Measurements from ENCODE around the gene GRIN2C. TPM values are rescaled to one million over a fixed set of nuclear protein-coding genes. Genes with fewer than 3 reads are reported as not detected.

The GRIN2C gene
- total and polyA plus RNA-seq, 2 donors (not counting 1 experiment from before 2014, with no cell fraction given): 0.03 TPM; not detected in 1

DNA sequence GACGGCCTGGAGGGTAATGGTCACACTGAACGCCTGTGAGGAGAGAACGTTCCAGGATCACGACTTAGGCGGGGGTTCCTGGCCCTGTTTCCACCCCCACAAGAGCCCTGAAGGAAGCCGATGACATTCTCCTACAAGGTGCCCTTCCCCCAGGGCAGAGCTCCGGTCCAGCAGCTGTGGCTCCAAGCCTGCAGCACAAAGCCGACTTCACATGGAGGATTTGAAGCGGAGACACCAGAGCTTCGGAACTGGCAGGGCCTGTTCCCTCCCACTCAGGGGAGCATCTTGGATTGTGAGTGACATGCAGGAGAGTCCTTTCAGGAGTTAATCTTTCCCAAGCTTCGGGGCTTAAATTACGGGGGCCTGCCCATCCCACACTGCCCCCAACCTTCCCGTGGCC lies 28.8 kb upstream of the GRIN2C start:
- H2AFZ ChIP-seq (ENCODE audit: insufficient read depth, low read depth, low read length, poor library complexity, severe bottlenecking): no peak overlapping the region
- WGBS (ENCODE audit: insufficient coverage): 83% methylated on average over 13 of the region's 13 CpGs
- intact Hi-C loops (cut with micrococcal nuclease): no loop called here
- ChIA-PET POLR2A (no interaction called here), CTCF (interaction anchor here (1.2 kb wide), 1 partner anchor 26 kb away, joined by 3 read pairs; no protein-coding TSS in a partner anchor)
- no peaks in the 10 kb centered on the region for H3K9me3 ChIP-seq (ENCODE audit: control extremely low read depth in 1 of 3, control insufficient read depth in 2 of 3, insufficient read depth in 1 of 3, low read length in 2 of 3)
- no peak overlapping the region for H3K4me2 ChIP-seq (replicated peaks; ENCODE audit: low read depth, low read length, poor library complexity, severe bottlenecking)
- no peaks in the 10 kb centered on the region for H3K4me1 Mint-ChIP-seq
- H3K27ac Mint-ChIP-seq: no peak overlapping the region
- no peaks in the 10 kb centered on the region for H4K20me1 ChIP-seq (ENCODE audit: control insufficient read depth, insufficient read depth, low read length, poor library complexity, severe bottlenecking)
- no peak overlapping the region for H3K4me3 Mint-ChIP-seq
- no peak overlapping the region for H3K4me3 ChIP-seq (ENCODE audit: control extremely low read depth in 1 of 5, extremely low read depth in 1 of 5, insufficient read depth in 1 of 5, low read depth in 2 of 5, low read length in 4 of 5)
- no peak for DNase-seq
- H3K27ac ChIP-seq (ENCODE audit: low read length in 2 of 2): no peak overlapping the region
- H3K36me3 ChIP-seq (replicated peaks in 1 of 2; ENCODE audit: control extremely low read depth in 1 of 2, control insufficient read depth in 1 of 2, extremely low read depth in 1 of 2, insufficient read depth in 2 of 2, low read length in 1 of 2): no peaks in the 10 kb centered on the region
- H3K79me2 ChIP-seq (ENCODE audit: control insufficient read depth, insufficient read depth, low read length): no peaks in the 10 kb centered on the region
- no peak overlapping the region for H3K9ac ChIP-seq (ENCODE audit: low read length)
- no peaks in the 10 kb centered on the region for H3K9me3 Mint-ChIP-seq (ENCODE audit: insufficient read depth)
- no peak for TF ChIP-seq EZH2 (IDR thresholded peaks at IDR 0.05; ENCODE audit: borderline replicate concordance, insufficient read depth, low read depth, low read length, poor library complexity, severe bottlenecking)
- TF ChIP-seq, protein P1, sequence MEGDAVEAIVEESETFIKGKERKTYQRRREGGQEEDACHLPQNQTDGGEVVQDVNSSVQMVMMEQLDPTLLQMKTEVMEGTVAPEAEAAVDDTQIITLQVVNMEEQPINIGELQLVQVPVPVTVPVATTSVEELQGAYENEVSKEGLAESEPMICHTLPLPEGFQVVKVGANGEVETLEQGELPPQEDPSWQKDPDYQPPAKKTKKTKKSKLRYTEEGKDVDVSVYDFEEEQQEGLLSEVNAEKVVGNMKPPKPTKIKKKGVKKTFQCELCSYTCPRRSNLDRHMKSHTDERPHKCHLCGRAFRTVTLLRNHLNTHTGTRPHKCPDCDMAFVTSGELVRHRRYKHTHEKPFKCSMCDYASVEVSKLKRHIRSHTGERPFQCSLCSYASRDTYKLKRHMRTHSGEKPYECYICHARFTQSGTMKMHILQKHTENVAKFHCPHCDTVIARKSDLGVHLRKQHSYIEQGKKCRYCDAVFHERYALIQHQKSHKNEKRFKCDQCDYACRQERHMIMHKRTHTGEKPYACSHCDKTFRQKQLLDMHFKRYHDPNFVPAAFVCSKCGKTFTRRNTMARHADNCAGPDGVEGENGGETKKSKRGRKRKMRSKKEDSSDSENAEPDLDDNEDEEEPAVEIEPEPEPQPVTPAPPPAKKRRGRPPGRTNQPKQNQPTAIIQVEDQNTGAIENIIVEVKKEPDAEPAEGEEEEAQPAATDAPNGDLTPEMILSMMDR (IDR thresholded peaks at IDR 0.05): no peak
- peaks cover 6 to 10% of the 10 kb centered on the region in 2 donors for H3K4me1 ChIP-seq (ENCODE audit: control insufficient read depth in 2 of 2, insufficient read depth in 2 of 2, low read length in 2 of 2)
- peaks cover 0 to 30% (median 4%) of the 10 kb centered on the region in 4 experiments for H3K27me3 ChIP-seq (replicated peaks in 1 of 4; ENCODE audit: control extremely low read depth in 1 of 4, control insufficient read depth in 3 of 4, insufficient read depth in 4 of 4, low read length in 3 of 4)
- H3K27me3 Mint-ChIP-seq: peaks cover 30% of the 10 kb centered on the region
- ATAC-seq (ENCODE audit: low read depth): no peak

DNA sequence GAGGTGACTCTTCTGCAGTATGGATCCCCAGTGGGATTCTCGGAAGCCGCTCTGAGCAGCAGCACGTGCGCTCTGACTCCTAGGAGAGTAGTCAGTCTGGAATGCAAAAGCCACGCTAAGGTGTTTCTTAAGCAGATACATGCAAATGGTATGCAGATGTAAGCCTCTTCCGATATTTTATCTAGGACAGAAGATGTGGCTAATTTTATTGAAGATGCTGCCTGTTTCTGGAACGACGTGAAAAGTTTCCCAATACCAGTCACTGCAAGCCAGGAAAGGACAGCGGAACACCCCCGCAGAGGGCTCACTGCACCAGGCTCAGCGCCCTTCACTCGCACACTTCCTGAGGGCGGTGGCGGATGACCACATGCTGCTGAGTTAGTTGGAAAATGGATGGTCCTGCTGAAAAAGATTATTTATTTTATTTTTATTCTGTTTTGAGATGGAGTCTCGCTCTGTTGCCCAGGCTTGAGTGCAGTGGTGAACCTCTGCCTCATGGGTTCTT lies 23.6 kb upstream of the GRIN2C start:
- H3K9me3 ChIP-seq (ENCODE audit: control extremely low read depth in 1 of 3, control insufficient read depth in 2 of 3, insufficient read depth in 1 of 3, low read length in 2 of 3): no peaks in the 10 kb centered on the region
- H2AFZ ChIP-seq (ENCODE audit: insufficient read depth, low read depth, low read length, poor library complexity, severe bottlenecking): no peak overlapping the region
- no peak overlapping the region for H3K4me3 ChIP-seq (ENCODE audit: control extremely low read depth in 1 of 5, extremely low read depth in 1 of 5, insufficient read depth in 1 of 5, low read depth in 2 of 5, low read length in 4 of 5)
- POLR2A ChIA-PET: no interaction called here
- H3K4me1 ChIP-seq (ENCODE audit: control insufficient read depth in 2 of 2, insufficient read depth in 2 of 2, low read length in 2 of 2): no peaks in the 10 kb centered on the region
- no peak overlapping the region for H3K9ac ChIP-seq (ENCODE audit: low read length)
- intact Hi-C loops (cut with micrococcal nuclease): no loop called here
- DNase-seq: no peak
- WGBS (ENCODE audit: insufficient coverage): 84% methylated on average over 7 of the region's 15 CpGs
- Mint-ChIP-seq H3K27ac (no peak overlapping the region), H3K4me3 (no peak overlapping the region), H3K27me3 (peaks cover 16% of the 10 kb centered on the region), H3K9me3 (ENCODE audit: insufficient read depth) (no peaks in the 10 kb centered on the region), H3K4me1 (no peaks in the 10 kb centered on the region)
- H3K27me3 ChIP-seq (replicated peaks in 1 of 4; ENCODE audit: control extremely low read depth in 1 of 4, control insufficient read depth in 3 of 4, insufficient read depth in 4 of 4, low read length in 3 of 4): peaks cover 0 to 10% (median 0%) of the 10 kb centered on the region in 4 experiments
- no peak for ATAC-seq (ENCODE audit: low read depth)
- CTCF ChIA-PET: no interaction called here
- H4K20me1 ChIP-seq (ENCODE audit: control insufficient read depth, insufficient read depth, low read length, poor library complexity, severe bottlenecking): no peaks in the 10 kb centered on the region
- no peaks in the 10 kb centered on the region for H3K36me3 ChIP-seq (replicated peaks in 1 of 2; ENCODE audit: control extremely low read depth in 1 of 2, control insufficient read depth in 1 of 2, extremely low read depth in 1 of 2, insufficient read depth in 2 of 2, low read length in 1 of 2)
- H3K27ac ChIP-seq (ENCODE audit: low read length in 2 of 2): no peak overlapping the region
- TF ChIP-seq EZH2 (IDR thresholded peaks at IDR 0.05; ENCODE audit: borderline replicate concordance, insufficient read depth, low read depth, low read length, poor library complexity, severe bottlenecking): no peak
- TF ChIP-seq, protein P1 (IDR thresholded peaks at IDR 0.05): no peak
- H3K4me2 ChIP-seq (replicated peaks; ENCODE audit: low read depth, low read length, poor library complexity, severe bottlenecking): no peak overlapping the region
- H3K79me2 ChIP-seq (ENCODE audit: control insufficient read depth, insufficient read depth, low read length): no peaks in the 10 kb centered on the region
